Adrenal gland (tissue), 5 donors: Measurements from ENCODE around the gene PHF13.
A peak's percentile ranks its signal among the peaks of the same experiment; 100 is the strongest.

Experiments
- POLR2A ChIP-seq, 2 donors: fragments of 450-650 bp; IDR thresholded peaks; one replicate each; pipeline ENCODE4 v1.6.1; 2017; ENCODE audit warnings: antibody characterized with exemption in 2 of 2, mild to moderate bottlenecking in 2 of 2, moderate library complexity in 1 of 2
- TF ChIP-seq, protein P1 (sequence below), 6 experiments: fragments of 450-650 bp in 4 of 6; fragments of 200-600 bp in 2 of 6; sonication (generic) in 1 of 6; IDR thresholded peaks; 1 replicate in 5 of 6; 2 replicates in 1 of 6; pipeline versions ENCODE4 v1.5.1 to v1.8.0; 2016 to 2021; ENCODE audit warnings: antibody characterized with exemption in 6 of 6, mild to moderate bottlenecking in 2 of 6, moderate library complexity in 1 of 6
- donor health status: DM: no; HTN: no; CAD: no.

DNA sequence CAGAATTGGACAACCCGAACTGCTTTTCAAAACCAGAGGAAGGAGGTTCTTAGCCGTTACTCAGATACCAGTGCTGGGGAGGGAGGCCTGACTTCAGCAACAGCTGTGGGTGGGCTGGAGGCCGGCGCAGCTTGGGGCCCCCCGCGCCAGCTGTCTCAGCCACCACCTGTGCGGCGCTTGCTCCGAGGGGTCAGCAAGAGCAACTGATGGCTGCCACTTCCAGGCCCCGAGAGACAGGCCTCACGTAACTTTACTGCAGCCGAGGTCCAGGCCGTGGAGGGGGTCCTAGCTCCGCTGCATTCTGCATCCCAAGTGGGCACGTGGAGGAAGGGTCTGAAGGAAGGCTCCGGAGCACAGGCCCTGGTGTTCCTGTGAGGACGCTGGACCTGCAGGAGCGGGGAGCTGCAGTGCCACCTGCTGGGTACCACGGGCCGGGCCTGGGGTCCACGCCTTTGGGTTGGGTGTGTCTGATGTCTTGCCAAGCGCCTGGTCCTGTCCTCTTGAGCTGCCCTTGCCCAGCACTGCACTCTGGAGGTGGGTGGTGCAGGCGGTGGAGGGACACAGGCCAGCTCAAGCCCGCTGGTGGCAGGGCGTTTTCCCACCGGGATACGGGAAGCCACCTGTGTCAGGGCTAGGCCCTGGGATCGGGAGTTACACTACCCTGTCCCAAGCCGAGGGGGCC, 21.0 kb downstream of the PHF13 start:
- TF ChIP-seq, protein P1, sequence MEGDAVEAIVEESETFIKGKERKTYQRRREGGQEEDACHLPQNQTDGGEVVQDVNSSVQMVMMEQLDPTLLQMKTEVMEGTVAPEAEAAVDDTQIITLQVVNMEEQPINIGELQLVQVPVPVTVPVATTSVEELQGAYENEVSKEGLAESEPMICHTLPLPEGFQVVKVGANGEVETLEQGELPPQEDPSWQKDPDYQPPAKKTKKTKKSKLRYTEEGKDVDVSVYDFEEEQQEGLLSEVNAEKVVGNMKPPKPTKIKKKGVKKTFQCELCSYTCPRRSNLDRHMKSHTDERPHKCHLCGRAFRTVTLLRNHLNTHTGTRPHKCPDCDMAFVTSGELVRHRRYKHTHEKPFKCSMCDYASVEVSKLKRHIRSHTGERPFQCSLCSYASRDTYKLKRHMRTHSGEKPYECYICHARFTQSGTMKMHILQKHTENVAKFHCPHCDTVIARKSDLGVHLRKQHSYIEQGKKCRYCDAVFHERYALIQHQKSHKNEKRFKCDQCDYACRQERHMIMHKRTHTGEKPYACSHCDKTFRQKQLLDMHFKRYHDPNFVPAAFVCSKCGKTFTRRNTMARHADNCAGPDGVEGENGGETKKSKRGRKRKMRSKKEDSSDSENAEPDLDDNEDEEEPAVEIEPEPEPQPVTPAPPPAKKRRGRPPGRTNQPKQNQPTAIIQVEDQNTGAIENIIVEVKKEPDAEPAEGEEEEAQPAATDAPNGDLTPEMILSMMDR (IDR thresholded peaks at IDR 0.05): peak; percentile 17 to 59 (median 49)
- TF ChIP-seq POLR2A (IDR thresholded peaks at IDR 0.05): no peak
